ENCODE data around the gene STRA6.

DNA sequence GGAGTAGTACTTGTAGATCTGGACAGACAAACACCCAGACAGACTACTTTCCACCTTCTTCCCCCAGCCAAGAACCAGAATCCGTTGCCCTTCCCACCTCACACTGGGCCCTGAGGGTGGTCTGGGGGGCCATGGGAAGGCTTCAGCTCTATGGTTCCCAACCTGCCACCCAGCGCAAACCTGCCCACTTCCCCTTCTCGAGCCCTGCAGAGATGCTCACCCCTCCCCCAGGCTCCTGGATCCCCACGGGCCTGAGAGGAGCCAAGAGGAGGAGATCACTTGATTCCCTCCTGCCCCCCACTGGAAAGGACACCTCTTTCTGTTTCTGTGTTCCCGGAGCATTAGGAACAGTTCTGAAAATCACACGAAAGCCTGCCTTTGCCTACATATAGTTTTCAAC, 8.7 kb downstream of the STRA6 start:
- no peak for TF ChIP-seq CTCF (conservative IDR thresholded peaks at IDR 0.05; ENCODE audit: low read depth, low read length)
- no peak for TF ChIP-seq EZH2 (IDR thresholded peaks at IDR 0.05; ENCODE audit: borderline replicate concordance, low read depth, low read length, poor library complexity, severe bottlenecking)
